Measurements from ENCODE around the gene TXNRD2.
A peak's percentile ranks its signal among the peaks of the same experiment; 100 is the strongest.
"Not testable (repeated sequence)": the region's sequence is repeated elsewhere in the genome, so short reads cannot be mapped to it uniquely, and the experiment has no call there.

The TXNRD2 gene

DNA sequence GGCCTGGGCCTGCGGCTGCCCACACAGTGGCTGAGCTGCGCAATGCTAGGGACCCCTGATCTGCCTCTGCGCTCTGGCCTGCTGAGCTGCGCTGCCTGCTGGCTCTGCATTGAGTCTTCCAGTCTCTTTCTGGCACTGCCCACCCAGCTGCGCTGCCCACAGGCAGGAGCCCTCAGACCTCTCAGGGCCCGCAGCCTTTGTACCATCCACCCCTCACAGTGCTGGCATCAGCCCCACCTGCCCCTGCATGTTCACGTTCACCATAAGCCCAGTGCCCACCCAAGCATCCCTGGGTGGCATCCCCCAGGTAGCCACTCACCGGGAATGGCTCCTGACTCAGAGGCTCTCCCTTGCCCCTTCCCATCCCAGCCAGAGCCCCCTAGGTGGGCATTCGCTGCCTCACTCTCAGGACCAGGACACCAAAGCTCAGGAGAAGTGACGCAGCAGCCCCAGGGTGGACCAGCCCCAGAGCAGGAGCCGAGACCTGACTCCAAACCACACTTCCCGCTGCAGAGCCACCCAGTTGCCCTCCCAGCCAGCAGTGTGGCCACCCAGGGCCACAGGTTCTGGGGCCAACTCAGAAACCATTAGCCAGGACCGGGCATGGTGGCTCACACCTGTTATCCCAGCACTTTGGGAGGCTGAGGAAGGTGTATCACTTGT, 21.8 kb downstream of the TXNRD2 start:
- no peak for DNase-seq

GRCh38 chr22:19918332-19919106, 23.1 kb downstream of the TXNRD2 start:
- no peak for DNase-seq

DNA sequence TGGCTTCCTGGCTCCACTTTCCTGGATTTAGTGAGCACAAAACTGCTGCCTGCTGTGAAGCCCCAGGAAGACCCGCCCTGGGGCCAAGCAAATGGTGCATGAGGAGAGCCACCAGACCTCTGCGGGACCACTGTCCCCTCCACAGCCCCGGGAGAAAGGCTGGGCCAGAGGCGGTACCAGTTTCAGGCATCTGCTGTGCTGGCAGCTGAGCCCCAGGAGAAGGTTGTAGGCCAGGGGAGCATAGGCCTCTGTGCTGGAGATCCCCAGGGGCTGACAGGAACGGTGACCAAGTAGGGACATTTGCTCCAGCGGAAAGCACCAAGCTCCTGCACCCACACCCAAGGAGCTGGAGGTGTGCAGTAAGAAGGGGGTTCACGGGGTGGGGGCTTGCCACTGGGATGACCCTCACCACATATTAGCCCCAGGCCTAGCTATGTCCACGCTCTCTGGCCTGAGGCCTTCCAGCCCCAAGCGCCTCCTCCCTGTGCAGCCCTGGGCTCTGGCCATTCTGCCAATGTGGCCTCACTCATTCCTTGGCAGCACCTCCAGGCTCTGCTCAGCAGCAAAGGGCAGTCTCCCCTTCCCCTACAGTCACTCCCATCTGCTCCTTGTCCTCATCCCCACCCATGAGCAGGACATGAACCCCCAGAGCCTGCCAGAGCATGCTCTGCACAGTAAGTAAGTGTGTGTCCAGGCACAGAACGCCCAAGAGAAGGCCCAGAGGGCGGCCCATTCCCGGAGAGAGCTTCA, 24.1 kb downstream of the TXNRD2 start:
- DNase-seq, result no peak

GRCh38 chr22:19916941-19917340, 24.7 kb downstream of the TXNRD2 start:
- no peak for DNase-seq

GRCh38 chr22:19916006-19916405, 25.6 kb downstream of the TXNRD2 start:
- DNase-seq, result no peak

DNA sequence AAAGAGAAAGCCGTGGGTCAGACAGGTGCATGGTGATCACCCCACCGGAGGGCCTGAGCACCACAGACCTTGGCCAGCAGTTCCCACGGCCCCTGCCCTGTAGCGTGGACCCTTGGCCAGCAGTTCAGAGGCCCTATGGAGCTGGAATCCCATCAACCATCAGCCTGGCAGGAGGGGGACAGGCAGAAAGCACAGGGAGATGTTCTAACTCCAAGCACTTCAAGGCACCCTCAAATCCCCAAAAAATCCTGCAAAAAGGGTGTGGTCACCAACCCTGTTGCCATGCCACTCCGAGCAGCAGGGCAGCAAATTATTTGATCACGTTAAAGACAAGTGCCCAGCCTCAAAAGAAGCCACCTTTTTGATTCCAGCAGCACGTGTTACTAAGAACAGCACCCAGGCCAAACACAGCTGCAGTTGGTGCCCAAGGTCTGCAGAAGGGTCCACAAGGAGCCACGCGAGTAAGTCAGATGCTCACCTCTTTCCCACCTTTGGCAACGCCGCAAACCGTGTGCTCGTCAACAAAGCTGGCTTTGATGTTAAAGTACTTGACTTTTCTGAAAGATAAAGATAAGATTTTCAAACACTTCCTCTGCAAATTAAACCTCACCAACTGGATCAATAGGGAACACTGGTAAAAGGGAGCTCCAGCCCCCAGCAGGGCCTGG, 26.2 kb downstream of the TXNRD2 start:
- no peak for DNase-seq

DNA sequence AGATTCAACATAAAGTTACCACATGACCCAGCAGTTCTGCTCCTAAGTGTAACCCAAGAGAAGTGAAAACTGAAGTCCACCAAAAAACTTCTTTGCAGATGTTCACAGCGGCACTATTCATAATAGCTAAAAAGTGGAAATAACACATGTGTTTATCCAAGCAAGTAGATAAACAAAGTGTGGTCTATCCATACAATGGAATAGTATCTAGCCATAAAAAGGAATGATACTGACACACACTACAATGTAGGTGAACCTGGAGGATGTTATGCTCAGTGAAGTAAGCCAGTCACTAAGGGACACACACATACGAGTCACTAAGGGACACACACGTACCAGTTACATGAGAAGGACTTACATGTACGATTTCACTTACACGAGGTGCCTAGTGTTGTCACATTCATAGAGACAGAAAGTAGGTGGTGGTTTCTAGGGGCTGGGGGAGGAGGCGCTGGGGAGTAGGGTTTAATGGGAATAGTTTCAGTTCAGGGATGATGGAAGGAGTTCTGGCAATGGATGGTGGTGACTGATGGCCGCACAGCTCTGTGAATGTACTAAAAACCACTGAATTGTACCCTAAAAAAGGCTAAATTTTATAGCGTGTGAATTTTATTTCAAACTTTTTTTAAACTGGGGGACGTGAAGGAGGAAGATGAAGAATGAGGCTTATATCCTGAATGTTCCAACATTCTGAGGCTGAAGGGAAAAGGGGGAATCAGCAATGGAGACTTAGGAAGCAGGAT, 27.2 kb downstream of the TXNRD2 start:
- DNase-seq, result no peak

DNA sequence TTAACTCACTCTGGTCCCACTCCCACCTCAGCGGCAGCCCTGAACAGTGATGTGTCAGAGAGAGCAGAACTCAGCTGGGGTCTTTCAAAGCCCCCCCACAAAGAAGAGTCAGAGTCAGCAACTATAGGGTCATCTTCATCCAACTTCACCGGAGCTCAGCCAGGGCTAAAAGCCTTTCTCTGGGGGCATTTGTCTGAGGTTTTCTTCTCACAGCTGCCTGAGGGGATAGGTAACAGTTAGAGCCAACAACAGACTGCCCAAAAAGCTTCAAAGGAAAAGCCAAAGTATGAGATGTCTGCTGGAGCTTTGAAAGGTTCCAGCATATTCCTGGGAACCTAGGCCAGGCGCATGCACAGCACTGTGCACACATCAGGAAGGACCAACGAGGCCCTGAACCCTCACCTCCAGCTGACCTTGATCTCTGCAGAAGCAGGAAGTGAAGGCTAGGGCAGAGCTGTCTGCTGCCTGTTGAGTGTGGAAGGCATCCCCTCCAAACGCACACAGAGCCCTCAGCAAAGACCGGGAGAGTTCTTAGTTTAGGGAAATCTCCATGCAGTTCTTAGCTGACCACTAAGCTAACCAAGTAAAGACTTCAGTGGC, 28.2 kb downstream of the TXNRD2 start:
- DNase-seq, result no peak

DNA sequence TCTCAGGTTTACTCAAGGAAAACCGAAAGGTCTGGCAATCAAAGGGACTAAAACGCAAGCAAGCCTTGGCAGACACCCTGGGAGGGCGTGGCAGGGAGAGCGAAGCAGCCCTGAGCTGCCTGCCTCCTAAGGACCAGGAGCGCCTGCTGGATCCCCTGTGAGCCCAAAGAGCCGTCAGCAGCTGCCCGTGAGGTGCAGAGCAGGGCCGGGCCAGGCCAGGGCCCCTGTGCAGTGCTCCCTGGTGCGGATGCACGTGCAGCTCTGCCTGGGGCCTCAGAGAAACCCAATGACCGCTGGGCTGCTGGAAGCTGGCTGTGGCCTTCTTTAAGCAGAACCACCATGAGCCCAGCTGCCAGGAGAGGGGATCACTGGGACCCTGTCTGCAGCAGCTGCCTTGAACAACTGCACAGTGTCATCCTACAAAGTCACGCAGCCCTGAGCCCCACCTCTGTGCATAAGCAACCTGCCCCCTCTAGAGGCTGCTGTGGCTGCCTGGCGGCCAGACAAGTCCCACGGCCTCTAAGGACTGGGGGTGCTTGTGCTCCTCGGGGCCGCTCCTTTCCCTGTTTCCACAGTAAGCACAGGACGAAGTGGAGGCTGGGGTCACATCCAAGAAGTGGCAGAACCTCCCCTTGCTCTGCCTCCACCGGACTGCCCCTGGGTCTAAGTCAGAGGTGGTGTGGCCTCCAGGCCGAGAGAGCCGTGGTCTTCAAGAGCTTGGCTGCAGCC, 29.2 kb downstream of the TXNRD2 start:
- no peak for DNase-seq

DNA sequence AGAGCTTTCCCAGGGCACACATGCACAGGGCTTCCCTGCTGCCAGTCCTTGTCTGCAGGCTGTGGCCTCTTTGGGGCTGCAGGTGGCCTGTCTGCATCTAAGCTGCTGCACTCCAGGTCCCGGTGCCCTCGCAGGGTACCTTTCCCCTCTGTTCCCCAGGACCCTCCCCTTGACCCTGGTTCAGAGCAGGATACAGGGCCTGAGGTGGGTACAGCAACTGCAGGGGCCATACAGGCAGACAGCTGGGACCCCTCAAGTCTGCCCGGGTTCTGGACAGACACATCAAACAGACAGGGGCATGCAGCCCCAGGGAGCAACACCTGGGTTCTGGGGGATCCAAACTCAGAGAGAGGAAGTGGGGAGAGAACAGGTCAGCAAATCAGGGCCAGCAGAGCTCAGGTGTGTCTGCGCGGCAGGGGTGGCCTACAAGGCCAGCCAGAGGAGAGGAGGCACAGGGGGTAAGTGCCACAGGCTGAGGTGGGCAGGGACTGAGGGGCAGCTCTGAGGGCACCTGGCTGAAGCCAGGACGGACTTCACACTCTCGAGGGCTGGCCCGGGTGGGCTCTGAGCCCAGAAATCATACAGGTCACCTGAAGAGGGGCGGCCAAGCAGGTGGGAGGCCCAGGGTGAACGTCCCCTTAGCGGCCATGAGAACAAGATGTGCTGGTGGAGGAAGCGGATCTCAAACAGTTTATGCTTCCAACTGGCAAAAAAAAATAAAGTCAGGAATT, 29.9 kb downstream of the TXNRD2 start:
- no peak for DNase-seq

- DNase-seq, result no peak
Observed at GRCh38 chr22:19910180-19910744, 31.4 kb downstream of the TXNRD2 start.

DNA sequence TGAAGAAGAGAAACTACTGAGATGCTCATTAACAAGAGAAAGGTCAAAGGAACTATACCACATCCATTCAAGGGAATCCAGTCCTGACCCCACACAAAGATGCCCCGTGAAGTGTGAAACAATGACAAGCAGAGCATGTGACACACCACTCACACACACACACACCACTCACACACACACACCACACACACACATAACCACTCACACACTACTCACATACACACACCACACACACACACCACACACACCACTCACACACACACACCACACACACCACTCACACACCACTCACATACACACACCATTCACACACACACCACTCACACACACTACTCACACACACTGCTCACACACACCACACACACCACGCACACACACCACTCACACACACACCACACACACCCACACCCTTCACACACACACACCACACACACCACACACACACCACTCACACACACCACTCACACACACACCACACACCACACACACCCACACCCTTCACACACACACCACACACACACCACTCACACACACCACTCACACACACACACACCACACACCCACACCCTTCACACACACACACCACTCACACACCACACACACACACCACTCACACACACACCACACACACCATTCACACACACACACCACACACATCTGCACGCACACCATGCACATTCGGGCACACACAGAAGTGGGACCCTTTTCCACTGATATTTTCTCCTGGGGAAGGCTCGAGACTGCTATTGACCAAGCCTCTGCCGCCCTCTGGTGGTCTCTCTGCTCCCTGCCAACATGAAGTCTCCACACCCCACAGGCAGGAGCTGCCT, 32.1 kb downstream of the TXNRD2 start:
- peak; percentile 53 for DNase-seq

GRCh38 chr22:19907902-19908301, 33.7 kb downstream of the TXNRD2 start:
- not testable (repeated sequence) for DNase-seq

- DNase-seq, result not testable (repeated sequence)
Observed at GRCh38 chr22:19906864-19907263, 34.8 kb downstream of the TXNRD2 start.

GRCh38 chr22:19905347-19906276, 36.0 kb downstream of the TXNRD2 start:
- DNase-seq, result no peak

DNA sequence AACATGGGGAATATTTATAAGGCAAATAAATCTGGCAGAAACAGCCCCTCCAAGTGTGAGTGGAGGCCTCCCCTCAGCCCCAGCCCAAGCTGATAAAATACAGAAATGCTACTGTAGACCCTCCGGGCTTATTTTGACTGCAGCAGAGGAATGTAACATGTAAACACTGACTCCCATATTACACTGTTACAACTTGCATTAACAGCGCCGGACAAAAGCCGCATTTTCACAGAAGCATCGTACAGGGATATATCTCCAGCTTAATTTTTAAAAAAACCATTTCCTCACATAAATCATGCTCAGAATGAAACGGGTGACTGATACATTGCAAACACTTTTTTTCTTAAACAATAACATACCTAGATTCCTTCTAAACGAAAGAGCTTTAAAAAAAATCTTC, 36.7 kb downstream of the TXNRD2 start:
- no peak for DNase-seq

- DNase-seq, result no peak
Observed at GRCh38 chr22:19904174-19904856, 37.3 kb downstream of the TXNRD2 start.

- no peak for DNase-seq
Observed at GRCh38 chr22:19903513-19903912, 38.1 kb downstream of the TXNRD2 start.
